Pulmonary artery endothelial cell (primary cell): ENCODE data around the gene MLEC. TPM values are rescaled to one million over a fixed set of nuclear protein-coding genes. Genes with fewer than 3 reads are reported as not detected.

ENCODE experiments used
- DNase-seq: peaks from one replicate; pipeline ENCODE4 v3.0.0-alpha.2; 2011; ENCODE audit warnings: low read depth, low spot score
- total RNA-seq: library from RNA; depleted of rRNA; stranded (reverse); fragments of >200 nt; gene quantifications from 2 replicates; pipeline ENCODE4 v1.2.3, GENCODE V29; 2014

Gene MLEC
- total RNA-seq, 1 donor from 2014 or later: 57.8 TPM

GRCh38 chr12:120692524-120693033 is 5.6 kb downstream of the MLEC start:
- DNase-seq: no peak

- DNase-seq: no peak
Measured at GRCh38 chr12:120693848-120694247, 6.9 kb downstream of the MLEC start.

GRCh38 chr12:120696626-120697025 is 9.7 kb downstream of the MLEC start:
- no peak for DNase-seq

GRCh38 chr12:120697344-120697743 is 10.4 kb downstream of the MLEC start:
- DNase-seq: no peak

GRCh38 chr12:120698665-120699064 is 11.7 kb downstream of the MLEC start:
- no peak for DNase-seq

- DNase-seq: no peak
Measured at GRCh38 chr12:120699553-120699952, 12.6 kb downstream of the MLEC start.

GRCh38 chr12:120700886-120701285 is 13.9 kb downstream of the MLEC start:
- DNase-seq: no peak

- DNase-seq: no peak
Measured at GRCh38 chr12:120702637-120703036, 15.7 kb downstream of the MLEC start.

- DNase-seq: no peak
Measured at GRCh38 chr12:120703311-120703942, 16.5 kb downstream of the MLEC start.

- DNase-seq: no peak
Measured at GRCh38 chr12:120705618-120706017, 18.7 kb downstream of the MLEC start.

- DNase-seq: no peak
Measured at GRCh38 chr12:120706029-120706428, 19.1 kb downstream of the MLEC start.

- no peak for DNase-seq
Measured at GRCh38 chr12:120708651-120709050, 21.7 kb downstream of the MLEC start.

- DNase-seq: no peak
Measured at GRCh38 chr12:120710031-120710804, 23.3 kb downstream of the MLEC start, which contains the start of gene UNC119B. TSS of gene UNC119B (plus strand) at chr12:120710458. CDS start at chr12:120710475, 17 bp downstream.

GRCh38 chr12:120710805-120711296 is 23.9 kb downstream of the MLEC start:
- DNase-seq: no peak

- DNase-seq: no peak
Measured at GRCh38 chr12:120711411-120711810, 24.5 kb downstream of the MLEC start.

GRCh38 chr12:120712610-120713009 is 25.7 kb downstream of the MLEC start:
- DNase-seq: no peak

- DNase-seq: peak; percentile 39
Measured at GRCh38 chr12:120713861-120714482, 27.0 kb downstream of the MLEC start.

GRCh38 chr12:120718055-120718454 is 31.1 kb downstream of the MLEC start:
- DNase-seq: no peak

- no peak for DNase-seq
Measured at GRCh38 chr12:120719072-120719471, 32.1 kb downstream of the MLEC start.

GRCh38 chr12:120719496-120720233 is 32.7 kb downstream of the MLEC start:
- DNase-seq: no peak

GRCh38 chr12:120720234-120720986 is 33.5 kb downstream of the MLEC start:
- DNase-seq: no peak
